HepG2 (cell line): ENCODE data around the gene CST1. TPM values are rescaled to one million over a fixed set of nuclear protein-coding genes. Genes with fewer than 3 reads are reported as not detected.
A peak's percentile ranks its signal among the peaks of the same experiment; 100 is the strongest.
"Not testable (repeated sequence)": the region's sequence is repeated elsewhere in the genome, so short reads cannot be mapped to it uniquely, and the experiment has no call there.

Source experiments
- ATAC-seq: fragments of 200-7000 bp; cut with Tn5 transposase; 3 replicates; pipeline ENCODE4 v1.9.1; 2020; ENCODE audit warnings: mild to moderate bottlenecking, moderate library complexity
- BruUV-seq: library from RNA; stranded (reverse); fragments of 400-500 nt; replicated peaks from 2 replicates; lab custom pipeline; 2021; lab: Mats Ljungman, UMichigan
- CTCF ChIA-PET: fragments of 300-600 bp; formaldehyde crosslinking; extraction: SDS; loops from one replicate; lab custom pipeline; 2021; ENCODE audit warnings: low total read pairs, inconsistent platforms, low intra/inter-chr PET ratio; lab: Yijun Ruan, JAX
- POLR2A ChIA-PET: fragments of 350-600 bp; sonication (Branson Sonifier 250); formaldehyde crosslinking; loops from one replicate; lab custom pipeline; 2020; ENCODE audit warnings: antibody characterized with exemption, inconsistent platforms; lab: Yijun Ruan, JAX
- DNase-seq: peaks from one replicate; pipeline ENCODE4 v3.0.0-alpha.2; 2015; ENCODE audit warnings: low spot score
- FAIRE-seq: peaks from 3 replicates; lab custom pipeline; 2011; peaks lifted over from hg19 to GRCh38; lab: Jason Lieb, UNC
- H2AFZ ChIP-seq: one replicate; pipeline ENCODE4 v1.6.1; 2011; ENCODE audit warnings: low read length, inconsistent platforms
- H3K27ac ChIP-seq: fragments of 300-600 bp; 3 replicates; pipeline ENCODE4 v1.8.0; 2011; ENCODE audit warnings: mixed run types, mild to moderate bottlenecking, mixed read lengths, low read length, inconsistent platforms; ENCODE audit not compliant: insufficient read depth; ENCODE audit errors: extremely low read length
- H3K27me3 ChIP-seq, 2 experiments: fragments of 200-600 bp in 1 of 2; 2 replicates in 1 of 2; 3 replicates in 1 of 2; pipeline versions ENCODE4 v1.6.0 to v1.8.0; 2011; ENCODE audit warnings: low read length in 2 of 2, mild to moderate bottlenecking in 2 of 2, moderate library complexity in 2 of 2, inconsistent platforms in 1 of 2; ENCODE audit not compliant: insufficient read depth in 2 of 2, control insufficient read depth in 1 of 2
- H3K36me3 ChIP-seq, 2 experiments: fragments of 200-600 bp in 1 of 2; replicated peaks in 1 of 2; 2 replicates in 1 of 2; 3 replicates in 1 of 2; pipeline versions ENCODE4 v1.5.1 to v1.8.0; 2011; ENCODE audit warnings: low read length in 2 of 2, inconsistent platforms in 1 of 2; ENCODE audit not compliant: insufficient read depth in 2 of 2, control insufficient read depth in 1 of 2
- H3K4me1 ChIP-seq: 2 replicates; pipeline ENCODE4 v1.5.1; 2012; ENCODE audit warnings: low read length, inconsistent platforms; ENCODE audit not compliant: insufficient read depth
- H3K4me2 ChIP-seq: 2 replicates; pipeline ENCODE4 v1.6.0; 2011; ENCODE audit warnings: low read depth, low read length, inconsistent platforms
- H3K4me3 ChIP-seq, 3 experiments: fragments of 200-600 bp in 1 of 3; sonication (generic), shearing (Covaris generic) in 1 of 3; replicated peaks in 1 of 3; 2 replicates each; pipeline ENCODE4 v1.5.1; 2011 to 2016; ENCODE audit warnings: low read length in 3 of 3, inconsistent platforms in 2 of 3, low read depth in 2 of 3, mild to moderate bottlenecking in 2 of 3, control low read depth in 1 of 3, mixed read lengths in 1 of 3; ENCODE audit not compliant: insufficient read depth in 1 of 3
- H3K79me2 ChIP-seq: one replicate; pipeline ENCODE4 v1.6.1; 2011; ENCODE audit warnings: low read length, inconsistent platforms; ENCODE audit not compliant: insufficient read depth
- H3K9ac ChIP-seq: 2 replicates; pipeline ENCODE4 v1.6.0; 2011; ENCODE audit warnings: mild to moderate bottlenecking, low read depth, low read length, inconsistent platforms; ENCODE audit not compliant: insufficient read depth
- H3K9me3 ChIP-seq: 2 replicates; pipeline ENCODE4 v1.5.1; 2012; ENCODE audit warnings: mild to moderate bottlenecking, low read length
- H4K20me1 ChIP-seq: 2 replicates; pipeline ENCODE4 v1.6.0; 2011; ENCODE audit warnings: inconsistent platforms, mild to moderate bottlenecking, low read length, moderate library complexity; ENCODE audit not compliant: insufficient read depth
- CEBPB ChIP-seq: IDR thresholded peaks from 2 replicates; pipeline ENCODE4 v1.6.1; 2011; ENCODE audit warnings: low read depth, low read length, improper control_type of control experiment, borderline replicate concordance
- CHD2 ChIP-seq: IDR thresholded peaks from 2 replicates; pipeline ENCODE4 v1.6.1; 2011; ENCODE audit warnings: low read depth, low read length, improper control_type of control experiment
- KAT7 ChIP-seq: IDR thresholded peaks from 2 replicates; pipeline ENCODE4 v1.6.1; 2018; ENCODE audit warnings: borderline replicate concordance, missing compliant biosample characterization
- TBX3 ChIP-seq: fragments of 450-650 bp; IDR thresholded peaks from 2 replicates; pipeline ENCODE4 v1.6.1; 2017; ENCODE audit warnings: antibody characterized with exemption, mild to moderate bottlenecking, inconsistent platforms, borderline replicate concordance
- UBTF ChIP-seq: sonication (generic); formaldehyde crosslinking; IDR thresholded peaks from 2 replicates; pipeline ENCODE4 v1.4.0; 2020; ENCODE audit warnings: mild to moderate bottlenecking, missing genetic modification reagents
- ZSCAN20 ChIP-seq: sonication (generic); formaldehyde crosslinking; IDR thresholded peaks from 2 replicates; pipeline ENCODE4 v1.4.0; 2020; ENCODE audit warnings: missing genetic modification reagents, mild to moderate bottlenecking, borderline replicate concordance
- WGBS: methylation state at CpG from one replicate; pipeline ENCODE4 v1.1.6; 2017; ENCODE audit warnings: low lambda C conversion rate; 5-methylcytosine and 5-hydroxymethylcytosine counted together
- in situ Hi-C: cut with HindIII; loops from 2 replicates; pipeline ENCODE4 v1.10.0; 2017; ENCODE audit warnings: low pct_unique_long_range_greater_than_20kb; ENCODE audit not compliant: extremely low pct_ligation_motif_present
- intact Hi-C: fragments of 100-400 bp; cut with micrococcal nuclease; formaldehyde crosslinking; loops from one replicate; pipeline ENCODE4 v1.10.0; 2022; ENCODE audit not compliant: unreplicated experiment
- polyA plus RNA-seq, 8 experiments: library from polyadenylated mRNA; depleted of rRNA in 3 of 8; stranded (reverse) in 7 of 8; unstranded in 1 of 8; fragments of >200 nt; fragmentation: Illumina TruSeq in 4 of 8; extraction: Trizol in 4 of 8; gene quantifications; 2 replicates each; pipeline versions ENCODE4 v1.2.1 to v1.2.3, GENCODE V29; 2011 to 2016; ENCODE audit warnings: low read depth in 4 of 8, missing spikeins in 1 of 8, mixed read lengths in 1 of 8; ENCODE audit not compliant: insufficient read depth in 1 of 8
- total RNA-seq, 5 experiments: library from RNA; depleted of rRNA; stranded (reverse); fragments of >200 nt; fragmentation: Illumina TruSeq; extraction: Trizol; gene quantifications; 2 replicates each; pipeline ENCODE4 v1.2.3, GENCODE V29; 2016; ENCODE audit warnings: low read depth in 1 of 5

CST1 gene
- total and polyA plus RNA-seq, 2 of the 13 experiments (the other 11 are each of a cell fraction or from before 2014, with no cell fraction given) = 0.09 TPM; not detected in 1

GRCh38 chr20:23766531-23766930 is 15.8 kb upstream of the CST1 start:
- 0% methylated on average over 1 of the region's 1 CpG for WGBS
- intact Hi-C loops = no loop called here
- TF ChIP-seq ZSCAN20 (no peak), TBX3 (0 out of 2 replicates have a peak, but pooled peaks have one; percentile 8), CEBPB (peak; percentile 66; the same call in 1 of the 2 replicates), UBTF (no peak), CHD2 (no peak)
- no peak for FAIRE-seq
- ChIA-PET CTCF (no interaction called here), POLR2A (no interaction called here)
- peaks cover 0 to 2% of the 10 kb centered on the region in 2 experiments; a peak in 1 of 5 replicates for H3K27me3 ChIP-seq
- H3K9ac ChIP-seq = no peak overlapping the region
- ATAC-seq = no peak
- DNase-seq = no peak
- no peak overlapping the region for H2AFZ ChIP-seq
- H3K36me3 ChIP-seq = no peaks in the 10 kb centered on the region
- in situ Hi-C loops = no loop called here
- no peak overlapping the region for H3K4me2 ChIP-seq
- no peaks in the 10 kb centered on the region for H3K4me1 ChIP-seq
- no TSS peak for BruUV-seq
- H3K9me3 ChIP-seq = no peaks in the 10 kb centered on the region
- H3K4me3 ChIP-seq = no peak overlapping the region
- no peaks in the 10 kb centered on the region for H3K79me2 ChIP-seq
- H3K27ac ChIP-seq = no peak overlapping the region
- H4K20me1 ChIP-seq = no peaks in the 10 kb centered on the region

GRCh38 chr20:23765578-23765977 is 14.8 kb upstream of the CST1 start:
- no peak overlapping the region for H3K4me2 ChIP-seq
- WGBS = 11% methylated on average over 4 of the region's 5 CpGs
- no peaks in the 10 kb centered on the region for H3K4me1 ChIP-seq
- H3K9ac ChIP-seq = no peak overlapping the region
- H3K79me2 ChIP-seq = no peaks in the 10 kb centered on the region
- no peak overlapping the region for H2AFZ ChIP-seq
- peaks cover 0 to 2% of the 10 kb centered on the region in 2 experiments; a peak in 1 of 5 replicates for H3K27me3 ChIP-seq
- H3K9me3 ChIP-seq = no peaks in the 10 kb centered on the region
- H4K20me1 ChIP-seq = no peaks in the 10 kb centered on the region
- ChIA-PET CTCF (no interaction called here), POLR2A (no interaction called here)
- no peak for FAIRE-seq
- no peak overlapping the region for H3K4me3 ChIP-seq
- intact Hi-C loops = no loop called here
- BruUV-seq = no TSS peak
- no peak for DNase-seq
- in situ Hi-C loops = no loop called here
- no peak for TF ChIP-seq KAT7 (CRISPR knock-in tag)
- no peaks in the 10 kb centered on the region for H3K36me3 ChIP-seq
- no peak overlapping the region for H3K27ac ChIP-seq
- ATAC-seq = no peak

- POLR2A ChIA-PET, ATAC-seq, H3K4me1 ChIP-seq, H3K9ac ChIP-seq, H3K9me3 ChIP-seq, H3K4me3 ChIP-seq, intact Hi-C loops, H2AFZ ChIP-seq, H3K27me3 ChIP-seq, H3K4me2 ChIP-seq, H3K27ac ChIP-seq, BruUV-seq, DNase-seq, H4K20me1 ChIP-seq, H3K36me3 ChIP-seq, CTCF ChIA-PET, H3K79me2 ChIP-seq, in situ Hi-C loops: not testable (repeated sequence)
- peak; percentile 26 for FAIRE-seq
- WGBS = 0% methylated on average over 2 of the region's 2 CpGs
Measured at GRCh38 chr20:23764630-23765029, 13.9 kb upstream of the CST1 start.
